Stimulated activated CD8-positive, alpha-beta memory T cell treated with anti-CD3 and anti-CD28 coated beads, Interleukin-12 subunit alpha, Interleukin-12 subunit beta, amount 100 ng/mL, for 4 hours (primary cell): ENCODE measurements around the gene ARHGAP25.

Experiments used
- DNase-seq: peaks from one replicate; pipeline ENCODE4 v3.0.0-alpha.2; 2020; ENCODE audit warnings: low read depth

The ARHGAP25 gene

DNA sequence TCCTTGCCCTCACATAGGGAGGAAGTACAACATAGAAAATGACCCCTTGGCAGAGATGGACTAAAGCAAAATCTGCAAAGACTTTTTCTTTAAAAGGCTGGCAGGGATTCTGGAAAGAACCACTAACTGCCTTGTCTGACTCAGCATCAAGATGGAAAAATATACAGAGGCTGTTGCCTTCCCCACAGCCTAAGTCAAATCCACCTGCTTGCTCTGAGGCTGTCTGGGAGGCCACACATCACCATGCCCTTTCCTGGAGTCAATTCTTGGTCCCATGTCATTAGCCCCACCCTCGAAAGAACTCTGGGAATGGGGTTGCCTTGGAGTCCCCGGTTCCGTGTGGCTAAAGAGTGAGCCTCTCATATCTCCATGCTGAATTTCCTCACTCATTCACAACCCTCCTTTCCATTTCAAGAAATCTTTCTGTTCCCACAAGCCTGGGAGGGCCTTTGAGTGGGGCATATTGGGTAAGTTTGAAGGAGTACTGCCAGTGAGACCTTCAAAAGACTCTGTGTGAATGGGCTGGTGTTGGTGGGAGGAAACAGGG is 97.1 kb downstream of the ARHGAP25 start:
- no peak for DNase-seq

DNA sequence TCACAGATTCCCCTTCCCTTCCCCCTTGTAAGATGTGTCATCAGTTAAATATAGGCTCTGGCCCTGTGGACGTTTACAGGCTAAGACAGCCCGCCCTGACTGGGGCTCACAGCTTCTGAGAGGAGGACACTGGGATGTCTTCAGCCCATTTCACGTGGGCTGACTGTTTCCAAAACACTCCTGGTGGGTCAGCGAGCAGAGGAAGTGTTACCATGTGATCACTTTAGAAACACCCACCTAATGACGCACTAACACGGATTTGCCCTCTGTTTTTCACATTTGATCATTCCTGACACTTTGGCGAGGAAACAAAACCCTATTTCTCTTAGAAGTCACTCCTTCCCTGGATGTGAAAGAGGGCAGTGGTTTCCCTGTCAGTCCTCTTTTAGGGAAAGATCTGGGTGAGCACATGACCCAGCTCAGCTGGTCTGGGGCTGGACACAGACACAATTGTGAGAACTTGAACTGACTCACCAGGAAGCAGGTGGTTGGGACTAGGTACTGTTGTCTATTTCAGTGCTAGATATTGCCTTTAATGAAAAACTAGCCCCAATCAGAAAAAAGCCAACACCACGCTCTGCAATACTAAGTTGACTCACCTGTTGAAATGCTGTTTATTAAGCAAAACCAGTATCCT is 97.7 kb downstream of the ARHGAP25 start:
- peak; percentile 49 for DNase-seq

DNA sequence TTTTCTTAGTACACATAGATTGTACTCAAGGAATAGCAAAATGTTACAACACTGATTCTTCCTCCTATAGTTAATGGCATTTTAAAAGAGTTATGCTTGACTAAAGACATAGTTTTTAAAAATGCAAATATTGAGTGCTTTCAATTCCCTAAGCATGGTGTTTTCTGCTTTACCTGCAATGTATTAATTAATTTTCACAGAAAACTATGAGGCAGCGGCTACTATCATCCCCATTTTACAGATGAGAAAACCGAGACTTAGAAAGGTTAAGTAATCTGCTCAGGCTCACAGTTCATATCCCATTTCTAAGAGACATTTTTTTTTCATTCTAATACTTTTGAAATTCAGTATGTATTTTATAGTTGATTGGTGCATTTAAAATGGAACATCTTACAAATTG is 98.6 kb downstream of the ARHGAP25 start:
- no peak for DNase-seq

DNA sequence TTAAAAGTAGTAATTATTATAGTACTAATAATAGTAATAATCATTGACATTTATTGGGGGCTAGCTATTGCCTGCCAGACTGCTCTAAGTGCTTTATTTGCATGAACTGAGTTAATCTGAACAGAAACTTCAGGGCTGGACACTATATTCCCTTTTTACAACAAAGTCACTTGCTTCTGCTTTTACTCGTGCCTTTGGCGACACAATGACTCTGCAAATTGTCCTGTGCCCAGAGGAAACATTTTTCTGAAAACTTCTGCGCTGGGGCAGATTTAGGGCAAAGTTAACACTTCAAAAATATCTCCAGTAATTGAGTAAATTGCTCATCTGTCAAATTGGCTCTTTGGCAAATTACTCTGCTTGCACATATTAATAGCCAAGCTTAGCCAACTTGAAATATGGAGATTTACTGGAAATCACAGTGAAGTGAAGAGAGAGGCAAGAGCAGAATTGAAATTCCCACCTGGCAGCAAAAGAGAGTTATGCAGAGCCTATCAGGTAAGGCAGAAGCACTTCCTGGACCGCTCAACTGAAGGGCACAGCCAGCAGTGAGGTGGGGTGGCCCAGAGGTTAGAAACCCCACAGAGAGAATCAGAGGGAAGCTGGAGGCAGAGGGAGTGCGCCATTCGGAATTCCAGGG is 100.2 kb downstream of the ARHGAP25 start:
- no peak for DNase-seq

DNA sequence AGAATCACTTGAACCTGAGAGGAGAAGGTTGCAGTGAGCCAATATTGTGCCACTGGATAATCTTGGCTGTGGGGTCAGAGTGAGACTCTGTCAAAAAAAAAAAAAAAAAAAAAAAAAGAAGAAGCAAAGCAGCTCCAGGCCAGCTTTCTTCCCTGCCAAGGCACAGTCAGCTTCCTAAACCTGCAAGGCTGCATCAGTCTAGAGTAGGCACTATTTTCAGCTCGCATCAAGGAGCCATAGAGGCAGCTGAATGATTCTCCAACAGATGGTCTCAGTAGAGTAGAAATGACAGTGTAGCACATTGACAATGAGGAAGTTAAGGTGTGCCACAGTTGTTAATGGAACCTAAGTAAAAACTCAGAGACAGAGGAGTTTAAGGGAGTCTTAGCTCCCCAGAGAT is 101.0 kb downstream of the ARHGAP25 start:
- DNase-seq: no peak

DNA sequence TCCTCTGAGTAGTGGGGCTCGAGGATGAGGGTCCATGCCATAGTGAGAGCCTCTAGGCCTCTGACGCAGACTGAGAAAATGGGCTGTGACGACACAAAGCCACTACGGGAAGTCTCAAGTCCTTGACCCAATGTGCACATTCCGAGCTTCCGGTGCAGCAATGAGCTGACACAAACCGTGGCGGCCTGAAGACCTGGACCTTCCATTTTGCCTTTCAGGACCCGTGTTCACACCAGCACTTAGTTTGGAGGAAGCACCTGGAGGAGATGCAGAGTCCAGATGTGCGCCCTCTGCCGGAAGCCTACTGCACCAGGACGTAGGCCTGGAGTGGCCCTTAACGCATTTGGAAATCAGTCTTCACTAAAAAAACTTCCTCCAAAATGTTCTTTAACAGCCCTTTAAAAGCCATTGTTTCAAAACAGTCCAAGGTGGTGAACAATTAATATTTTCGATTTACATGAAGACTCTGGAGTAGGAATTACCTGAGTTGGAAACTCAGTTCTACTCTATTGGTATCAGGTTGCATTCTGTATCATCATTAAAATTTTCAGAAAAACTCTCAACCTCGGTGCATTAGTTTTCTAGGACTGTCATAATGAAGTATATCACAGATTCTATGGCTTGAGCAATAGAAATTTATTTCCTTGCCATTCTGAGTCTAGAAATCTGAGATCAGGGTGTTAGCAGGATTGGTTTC is 102.7 kb downstream of the ARHGAP25 start:
- DNase-seq: peak; percentile 44

DNA sequence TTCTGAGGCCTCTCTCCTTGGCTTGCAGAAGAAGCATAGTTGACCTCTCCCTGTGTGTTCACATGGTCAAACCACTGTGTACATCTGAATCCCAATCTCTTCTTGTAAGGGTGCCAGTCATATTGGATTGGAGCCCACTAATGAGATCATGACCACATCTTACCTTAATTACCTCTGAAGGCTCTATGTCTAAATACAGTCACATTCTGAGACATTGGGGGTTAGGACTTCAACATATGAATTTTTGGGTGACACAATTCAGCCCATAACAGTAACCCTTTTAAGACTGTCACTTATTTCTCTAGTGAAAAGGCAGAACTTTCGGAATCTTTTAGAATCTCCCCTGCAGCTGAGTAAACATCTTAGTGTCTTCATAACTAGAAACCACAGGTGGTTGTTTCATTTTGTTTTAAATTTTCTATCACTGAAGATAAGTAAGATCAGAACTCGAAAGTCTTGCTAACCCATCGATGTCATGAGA is 103.3 kb downstream of the ARHGAP25 start:
- DNase-seq: no peak

DNA sequence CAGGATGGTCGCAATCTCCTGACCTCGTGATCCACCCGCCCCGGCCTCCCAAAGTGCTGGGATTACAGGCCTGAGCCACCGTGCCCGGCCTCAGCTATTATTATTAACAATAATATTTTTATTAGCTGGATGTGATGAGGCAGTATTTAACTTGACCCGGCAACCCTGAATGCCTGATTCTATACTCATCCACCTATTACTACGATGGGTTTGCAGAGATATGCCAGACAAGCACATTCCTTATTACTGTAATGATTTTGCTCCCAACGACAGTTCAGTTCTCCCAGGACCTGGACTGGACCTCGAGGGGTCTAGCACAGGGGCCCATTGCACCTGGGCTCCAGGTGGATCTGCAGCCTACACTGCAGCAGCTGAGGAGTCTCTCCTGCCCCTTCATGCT is 104.0 kb downstream of the ARHGAP25 start:
- no peak for DNase-seq

DNA sequence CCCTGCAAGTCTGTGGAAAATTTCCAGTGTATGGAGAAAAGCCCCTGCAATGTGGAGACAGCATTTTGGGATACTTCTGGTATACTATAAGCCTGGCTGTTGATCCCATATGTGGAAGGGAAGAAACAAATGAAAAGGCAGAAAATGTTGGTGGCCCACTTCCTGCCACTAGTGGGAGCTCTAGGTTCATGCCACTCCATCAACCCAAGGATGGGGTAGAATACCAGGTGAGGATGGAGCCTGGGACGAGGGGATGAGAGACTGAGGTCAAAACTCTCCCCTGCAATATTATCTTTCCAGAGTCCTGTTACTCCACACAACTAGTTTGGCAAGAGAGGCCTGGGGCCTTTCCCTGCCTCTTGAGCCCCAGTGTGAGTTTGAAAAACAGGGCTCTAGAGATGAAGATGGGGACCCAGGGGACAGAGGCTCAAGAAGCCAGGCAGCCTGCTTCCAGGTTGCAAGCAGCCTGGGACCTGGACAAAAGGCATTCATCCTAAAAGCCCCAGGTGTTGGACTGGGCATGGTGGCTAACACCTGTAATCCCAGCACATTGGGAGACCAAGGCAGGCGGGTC is 104.7 kb downstream of the ARHGAP25 start:
- no peak for DNase-seq

DNA sequence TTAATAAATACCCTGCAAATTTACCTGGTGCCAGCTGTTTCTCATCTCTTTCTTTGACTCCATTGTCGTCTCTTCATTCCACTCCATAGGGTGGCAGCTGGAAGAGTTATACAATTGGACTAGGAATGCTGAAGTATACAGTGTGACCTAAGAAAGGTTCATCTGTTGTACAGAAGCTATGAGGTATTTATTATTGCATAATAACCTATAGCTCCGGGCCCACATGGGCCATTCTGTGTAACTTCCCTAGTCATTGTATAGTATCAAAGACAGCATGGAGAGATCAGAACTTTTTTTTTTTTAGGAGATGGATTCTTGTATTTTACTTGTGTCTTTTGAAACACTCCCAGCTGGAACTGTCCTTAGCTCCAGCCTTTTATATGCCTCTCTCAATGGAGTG is 110.4 kb downstream of the ARHGAP25 start:
- no peak for DNase-seq

DNA sequence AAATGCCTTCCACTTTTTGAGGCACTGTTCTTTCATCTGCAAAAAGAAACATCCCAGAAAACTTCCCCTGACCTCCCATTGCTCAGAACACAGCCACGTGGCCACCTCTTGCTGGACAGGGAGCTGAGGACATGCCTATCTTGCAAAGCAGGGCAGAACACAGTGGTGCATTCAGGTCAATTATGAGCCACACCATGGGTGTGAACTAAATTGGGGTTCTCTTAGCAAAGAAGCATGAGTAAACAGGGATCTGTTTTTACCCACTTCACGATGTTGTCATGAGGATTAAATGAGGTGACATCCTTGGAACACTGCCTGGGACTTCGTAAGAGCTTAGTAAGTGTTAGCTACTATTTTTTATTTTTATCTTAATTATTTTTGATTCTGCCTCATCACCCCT is 111.5 kb downstream of the ARHGAP25 start:
- DNase-seq: no peak

DNA sequence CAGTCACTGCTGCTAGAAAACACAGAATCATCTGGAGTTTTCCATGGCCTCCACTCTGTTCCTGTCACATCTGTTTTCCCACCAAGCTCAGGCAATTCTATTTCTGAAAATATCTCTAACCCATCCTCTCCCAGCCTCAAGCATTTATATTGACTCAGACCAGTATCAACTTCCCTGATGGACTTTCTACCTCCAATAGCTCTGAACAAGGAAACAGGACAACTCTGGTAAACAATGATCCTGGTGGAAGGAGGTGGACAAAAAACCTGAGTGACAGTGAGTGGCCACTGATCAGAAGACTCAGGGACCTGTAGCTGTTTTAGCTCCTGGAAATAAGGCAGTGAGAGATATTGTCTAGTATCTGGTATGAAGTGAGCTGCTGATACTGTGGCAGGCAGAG is 113.1 kb downstream of the ARHGAP25 start:
- no peak for DNase-seq

DNA sequence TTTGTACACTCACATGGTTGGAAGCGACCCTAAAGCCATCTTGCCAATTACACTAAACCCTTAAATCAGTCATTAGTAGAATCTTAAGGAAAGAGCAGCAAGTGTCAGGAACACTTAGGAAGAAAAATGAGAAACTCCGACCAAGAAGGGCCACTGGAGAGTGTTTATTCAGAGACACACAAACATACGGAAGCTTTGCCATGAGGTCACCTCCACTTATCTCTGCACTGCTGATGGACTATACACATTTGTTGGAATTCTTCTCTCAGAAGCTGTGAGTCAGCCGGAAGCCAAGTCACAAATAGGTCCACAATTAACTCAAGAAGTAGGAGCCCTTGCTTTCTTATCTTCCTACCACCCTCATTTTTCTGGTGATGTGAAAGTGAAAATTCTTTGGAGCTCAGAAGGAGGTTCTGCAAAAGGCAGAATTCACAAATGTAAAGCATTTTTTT is 115.0 kb downstream of the ARHGAP25 start:
- DNase-seq: no peak

DNA sequence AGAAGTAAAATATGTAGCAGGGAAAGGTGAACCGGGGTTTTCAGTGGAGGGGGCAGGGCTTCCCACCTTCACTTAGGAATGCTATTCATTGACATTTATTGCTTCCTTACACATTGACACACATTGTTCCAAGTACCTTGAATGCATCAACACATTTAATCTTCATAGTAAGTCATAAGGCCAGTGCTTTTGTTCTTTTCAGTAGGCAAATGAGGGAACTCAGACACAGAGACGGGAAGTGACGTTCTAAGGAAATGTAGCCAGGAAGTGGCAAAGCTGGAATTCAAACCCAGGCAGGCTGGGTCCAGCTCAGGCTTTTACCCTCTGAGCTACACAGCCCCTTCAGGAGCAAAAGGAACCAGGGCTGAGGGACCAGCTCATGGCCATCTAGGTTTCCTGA is 115.9 kb downstream of the ARHGAP25 start:
- DNase-seq: no peak

DNA sequence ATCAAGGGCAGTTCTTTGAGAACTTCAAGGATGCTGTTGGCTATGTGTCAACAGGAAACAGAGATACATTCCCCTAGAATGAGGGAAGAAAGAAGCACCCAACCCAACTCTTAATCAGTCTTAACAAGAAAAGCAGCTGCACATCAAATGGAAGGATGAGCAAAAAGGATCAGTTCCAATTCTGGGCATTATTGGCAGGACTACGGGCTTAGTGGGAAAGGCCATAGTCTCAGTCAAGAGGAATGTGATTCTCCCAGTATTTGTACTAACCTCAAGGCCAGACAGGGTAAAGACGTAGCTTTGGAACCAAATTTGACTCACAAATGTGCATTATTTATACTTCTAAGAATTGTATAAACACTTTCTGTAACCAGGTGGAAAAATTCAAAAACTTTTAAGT is 118.4 kb downstream of the ARHGAP25 start:
- DNase-seq: no peak

DNA sequence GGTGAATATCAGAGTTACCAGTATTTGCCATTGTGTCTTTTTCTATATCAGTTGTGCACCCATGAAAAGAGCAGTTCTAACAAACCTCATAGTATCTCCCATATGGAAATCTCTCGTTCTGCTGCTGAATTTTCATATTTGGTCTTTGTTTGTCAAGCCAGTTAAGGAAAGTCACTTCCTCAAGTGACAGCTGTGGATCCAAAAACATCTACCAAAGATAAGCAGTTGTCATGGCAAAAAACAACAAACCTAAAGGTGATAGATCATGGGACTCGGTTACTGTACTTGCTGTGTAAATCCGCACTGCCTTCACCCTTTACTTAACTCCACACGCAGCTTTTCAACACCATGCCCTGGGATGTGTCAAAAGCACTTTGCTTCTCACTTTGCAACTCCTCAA is 119.3 kb downstream of the ARHGAP25 start:
- no peak for DNase-seq

DNA sequence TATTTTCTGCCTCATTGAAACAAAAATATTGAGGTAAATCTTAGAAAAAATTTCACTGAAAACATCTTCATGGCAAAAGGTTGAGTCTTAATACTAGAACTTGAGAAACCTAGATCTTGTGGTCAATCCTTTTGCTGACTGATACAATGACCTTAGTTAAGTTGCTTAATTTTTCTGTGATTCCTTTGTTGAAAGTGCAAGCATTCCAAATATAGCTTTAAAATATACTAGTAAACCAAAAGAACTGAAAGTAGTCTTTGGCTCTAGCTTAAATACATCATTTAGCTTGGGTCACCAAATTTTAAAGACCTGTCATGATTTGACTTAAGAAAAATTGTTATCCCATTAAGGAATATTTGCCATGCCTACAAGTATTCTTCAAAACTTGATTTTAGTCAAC is 119.9 kb downstream of the ARHGAP25 start:
- no peak for DNase-seq

DNA sequence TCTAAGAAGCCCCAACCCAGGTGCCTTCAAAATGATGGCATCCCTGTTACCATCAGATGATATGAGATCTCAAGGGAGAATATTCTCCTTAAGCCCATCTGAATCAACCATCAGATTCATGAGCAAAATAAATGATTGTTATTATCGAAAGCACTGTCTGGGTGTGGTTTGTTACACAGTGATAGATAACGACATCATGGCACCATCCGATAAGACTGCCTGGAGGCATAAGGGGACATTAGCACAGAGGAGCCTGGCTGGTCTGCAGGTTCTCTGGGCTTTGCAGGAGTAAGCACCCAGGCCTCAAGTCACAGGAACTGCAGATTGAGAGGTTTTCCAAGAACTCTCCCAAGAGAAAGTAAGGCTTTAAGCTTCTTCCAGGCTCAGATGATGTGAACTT is 120.9 kb downstream of the ARHGAP25 start:
- no peak for DNase-seq

DNA sequence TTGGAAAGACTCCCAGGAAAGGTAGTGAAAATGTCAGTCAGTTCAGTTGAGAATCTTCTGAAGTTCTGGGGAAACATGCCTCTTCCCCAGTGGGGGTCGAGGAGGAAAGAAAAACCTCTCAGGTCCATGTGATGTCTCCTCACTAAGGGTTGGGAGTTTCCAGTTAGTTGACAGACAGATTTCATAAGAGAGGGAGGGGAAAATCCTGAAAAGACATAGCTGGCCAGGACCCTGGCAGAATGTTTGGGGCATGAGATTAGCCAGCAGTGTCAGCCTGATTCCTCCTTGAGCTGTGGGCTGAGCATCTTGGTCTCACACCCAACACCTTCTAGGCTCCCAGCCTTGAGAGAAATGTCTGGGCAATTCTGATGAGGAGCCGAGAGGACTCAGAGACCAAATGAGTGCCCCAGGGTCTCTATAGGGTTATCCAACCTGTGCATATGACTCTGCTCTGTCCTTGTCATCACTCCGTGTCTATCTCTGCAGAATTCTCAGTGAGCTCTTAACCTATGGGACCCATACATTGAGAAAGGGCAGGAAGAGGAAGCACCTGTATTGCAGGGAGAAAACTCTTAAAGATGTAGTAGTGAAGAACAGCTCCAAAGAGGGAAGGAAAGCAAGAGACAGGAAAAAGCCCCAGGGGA is 122.7 kb downstream of the ARHGAP25 start:
- no peak for DNase-seq

DNA sequence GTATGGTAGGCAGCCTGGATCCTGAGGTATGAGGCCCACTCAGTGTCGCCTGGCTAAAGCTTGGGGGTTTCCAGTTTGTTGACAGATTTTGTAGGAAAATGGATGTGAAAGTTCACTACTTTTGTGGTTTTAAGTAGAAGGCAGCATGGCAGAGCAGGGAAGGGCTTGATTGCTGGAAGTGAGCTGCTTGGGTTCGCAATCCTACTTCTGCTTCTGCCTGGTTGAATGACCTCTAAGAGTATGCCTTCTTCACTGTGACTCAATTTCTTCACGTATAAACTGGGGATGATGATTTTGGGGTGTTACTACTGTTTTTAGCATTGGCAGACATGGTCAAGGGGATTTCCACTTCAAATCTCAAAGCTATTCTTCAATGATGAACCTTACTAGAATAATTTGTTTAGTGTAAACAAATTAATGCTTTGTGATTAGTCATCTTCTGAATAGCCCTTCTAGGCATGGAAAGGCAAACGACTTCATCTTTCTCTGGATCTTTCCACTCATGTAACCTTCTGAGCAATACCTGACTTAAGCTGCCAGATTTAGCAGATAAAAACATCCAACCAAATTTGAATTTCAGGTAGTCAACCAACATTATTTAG is 123.3 kb downstream of the ARHGAP25 start:
- DNase-seq: no peak

DNA sequence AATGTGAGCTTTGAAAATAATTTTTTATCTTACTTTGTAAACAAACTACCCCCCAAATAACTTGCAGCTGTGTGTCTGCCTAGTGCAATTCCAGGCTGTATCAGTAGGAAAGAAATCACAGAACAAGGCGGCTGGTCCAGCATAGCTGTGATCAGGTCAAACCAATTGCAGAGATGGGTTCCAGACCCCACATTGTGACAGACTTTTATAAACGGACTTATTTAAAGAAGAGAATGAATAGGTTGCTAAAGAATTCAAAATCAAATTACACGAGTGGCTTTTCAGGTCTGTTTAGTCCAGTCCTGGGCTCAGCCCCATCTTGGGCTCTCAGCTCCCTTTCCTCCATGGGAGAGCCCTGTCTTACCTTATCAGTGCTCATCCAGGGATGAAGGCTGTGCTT is 125.5 kb downstream of the ARHGAP25 start:
- DNase-seq: no peak

DNA sequence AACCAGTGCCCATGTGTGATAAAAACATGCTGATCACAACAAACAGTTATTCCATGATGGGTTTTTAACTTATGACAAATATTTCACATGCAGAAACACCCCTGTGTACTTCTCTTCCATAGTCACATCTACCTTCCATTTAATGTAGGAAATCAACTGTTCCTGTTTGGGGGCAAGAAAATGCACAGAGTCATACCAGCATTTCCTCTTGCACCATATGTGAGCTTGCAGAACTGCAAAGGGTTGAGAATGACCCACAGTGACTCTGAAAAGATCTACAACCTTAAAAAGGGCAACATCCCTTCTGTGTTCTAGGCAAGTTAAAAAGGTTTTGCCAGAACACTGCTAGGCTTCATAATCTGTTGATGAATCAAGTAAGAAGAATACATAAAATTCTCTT is 126.7 kb downstream of the ARHGAP25 start:
- DNase-seq: no peak
